Measurements from ENCODE around the gene ADAM8. TPM values are rescaled to one million over a fixed set of nuclear protein-coding genes. Genes with fewer than 3 reads are reported as not detected.

The ADAM8 gene
- total and polyA plus RNA-seq, 10 of the 15 experiments (the other 5 are each of a cell fraction or from before 2014, with no cell fraction given) = 0.37 to 92.7 (median 21.7) TPM

GRCh38 chr10:133212853-133213494 is 63.7 kb downstream of the ADAM8 start:
- 50% methylated on average over 17 of the region's 20 CpGs for WGBS (ENCODE audit: insufficient coverage, insufficient replicate concordance, low lambda C conversion rate, missing lambda C conversion rate)
- no peak overlapping the region for H3K9ac ChIP-seq (ENCODE audit: control insufficient read depth, insufficient read depth, low read length)

More at GRCh38 chr10:133212853-133213494, 63.7 kb downstream of the ADAM8 start:
- Histone ChIP-seq H3K4me3 (no peak overlapping the region), H3K4me1 (ENCODE audit: control insufficient read depth, insufficient read depth, low read length) (no peaks in the 10 kb centered on the region), H4K20me1 (ENCODE audit: control insufficient read depth, insufficient read depth) (no peaks in the 10 kb centered on the region), H3K27ac (ENCODE audit: control insufficient read depth, insufficient read depth) (no peak overlapping the region), H3K9me3 (replicated peaks; ENCODE audit: control insufficient read depth, insufficient read depth, low read length) (no peaks in the 10 kb centered on the region), H3K27me3 (replicated peaks in 1 of 2; ENCODE audit: control insufficient read depth in 2 of 2, insufficient read depth in 2 of 2, low read length in 1 of 2) (no peaks in the 10 kb centered on the region), H3K36me3 (ENCODE audit: control insufficient read depth in 2 of 2, insufficient read depth in 2 of 2, low read length in 1 of 2) (no peaks in the 10 kb centered on the region), H3K4me2 (ENCODE audit: control insufficient read depth, insufficient read depth) (no peak overlapping the region), H3K79me2 (ENCODE audit: control insufficient read depth, insufficient read depth, low read length) (no peaks in the 10 kb centered on the region), H2AFZ (ENCODE audit: control insufficient read depth, low read depth, low read length) (no peak overlapping the region)
- RAD21 ChIA-PET (ENCODE audit: unreplicated experiment) = no interaction called here
- CTCF ChIA-PET = no interaction called here
- DNase-seq (ENCODE audit: low read depth, low spot score) (no peak), FAIRE-seq (no peak), ATAC-seq (no peak)
- intact Hi-C loops (cut with micrococcal nuclease; ENCODE audit: unreplicated experiment) = no loop called here
- BruUV-seq (replicated peaks) = no TSS peak
- SMC1A ChIA-PET (ENCODE audit: uncharacterized antibody, unreplicated experiment) = no interaction called here
- POLR2A ChIA-PET = no interaction called here
- in situ Hi-C loops (cut with MboI) = no loop called here
- TF ChIP-seq BRCA1 (IDR thresholded peaks at IDR 0.05; ENCODE audit: low read depth, low read length) = no peak
- no peak for TF ChIP-seq ESRRA (IDR thresholded peaks at IDR 0.05; ENCODE audit: low read length)
- TF ChIP-seq SRF (IDR thresholded peaks at IDR 0.05; ENCODE audit: low read depth in 2 of 2, low read length in 2 of 2) = no peak
- no peak for TF ChIP-seq E2F8 (IDR thresholded peaks at IDR 0.05; ENCODE audit: low read depth, partially characterized antibody)
- no peak for TF ChIP-seq E4F1 (IDR thresholded peaks at IDR 0.05; ENCODE audit: borderline replicate concordance, partially characterized antibody)
- TF ChIP-seq ATF7 (IDR thresholded peaks at IDR 0.05; ENCODE audit: low read depth) = no peak
- TF ChIP-seq REST (IDR thresholded peaks at IDR 0.05; ENCODE audit: low read depth, low read length) = no peak
- no peak for TF ChIP-seq PAX5 (IDR thresholded peaks at IDR 0.05; ENCODE audit: borderline replicate concordance, low read depth, low read length)
